GM18498 (cell line): Measurements from ENCODE around the gene KCNJ6.
"Not testable (repeated sequence)": the region's sequence is repeated elsewhere in the genome, so short reads cannot be mapped to it uniquely, and the experiment has no call there.

Experiments
- ATAC-seq: cut with Tn5 transposase; IDR thresholded peaks from one replicate; pipeline ENCODE4 v1.9.1; 2021; ENCODE audit warnings: mild to moderate bottlenecking, moderate library complexity; ENCODE audit not compliant: unreplicated experiment

Gene KCNJ6

DNA sequence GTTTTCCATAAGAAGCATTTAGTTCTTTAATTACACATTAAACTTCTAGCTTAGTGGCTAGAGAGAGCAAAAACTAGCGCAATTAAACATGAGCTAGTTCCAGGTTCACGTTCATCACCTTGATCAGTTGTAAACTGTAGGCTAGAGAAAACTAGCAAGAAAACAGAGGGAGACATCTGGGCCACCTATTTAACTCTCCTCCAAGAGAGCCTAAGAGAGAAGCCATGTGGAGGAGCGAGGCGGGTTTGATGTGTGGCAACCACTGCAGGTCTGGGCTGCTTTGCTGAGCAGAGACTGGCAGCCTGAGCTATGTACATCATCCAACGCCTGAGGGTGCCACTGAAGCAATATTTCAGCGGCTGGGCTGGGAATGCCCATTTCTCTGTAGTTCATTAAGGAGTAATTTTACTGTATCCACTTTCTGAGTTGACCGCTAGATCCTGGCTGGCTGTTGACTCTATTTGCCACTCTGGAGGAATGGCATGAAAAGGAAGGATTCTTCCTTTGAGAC is 296.7 kb downstream of the KCNJ6 start:
- no peak for ATAC-seq

- no peak for ATAC-seq
These were observed 298.2 kb downstream of the KCNJ6 start for GRCh38 chr21:37618081-37618480.

DNA sequence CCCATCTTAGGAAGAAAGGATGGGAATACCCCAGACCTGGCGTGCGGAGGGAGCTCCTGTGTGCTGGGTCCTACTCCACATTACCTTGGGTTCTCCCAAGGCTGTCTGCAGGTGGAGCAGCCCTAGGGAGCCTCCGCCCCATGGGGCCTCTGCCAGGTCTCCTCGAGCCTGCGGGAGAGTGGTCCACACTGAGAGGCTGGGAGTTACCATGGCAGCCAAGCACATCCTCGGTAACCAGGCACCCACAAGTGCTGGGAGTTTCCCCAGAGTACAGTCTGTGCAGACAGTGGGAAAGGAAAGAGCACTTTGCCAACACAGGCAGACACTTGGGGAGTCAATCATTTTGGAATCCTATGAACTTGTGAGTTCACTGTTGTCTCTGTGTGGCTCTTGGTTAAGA is 300.3 kb downstream of the KCNJ6 start:
- ATAC-seq = no peak

GRCh38 chr21:37614351-37614875 is 301.8 kb downstream of the KCNJ6 start:
- ATAC-seq = no peak

DNA sequence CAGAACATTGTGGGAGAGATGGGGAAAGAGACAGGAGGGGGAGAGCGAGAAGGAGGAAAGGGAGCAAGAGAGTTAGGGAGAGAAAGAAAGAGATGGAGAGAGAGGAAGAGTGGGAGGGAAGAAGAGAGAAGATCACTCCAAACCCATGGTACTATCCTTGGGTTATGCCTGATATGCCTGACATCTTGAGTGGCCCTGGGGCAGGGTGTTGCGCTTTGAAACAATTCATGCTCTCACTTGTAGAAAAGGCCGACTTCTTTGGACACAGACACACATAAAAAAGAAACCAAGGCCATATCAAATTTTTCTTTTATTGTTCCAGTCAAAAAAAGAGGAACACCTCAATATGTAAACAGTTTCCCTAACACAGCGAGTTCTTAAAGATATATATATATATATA is 309.2 kb downstream of the KCNJ6 start:
- no peak for ATAC-seq

DNA sequence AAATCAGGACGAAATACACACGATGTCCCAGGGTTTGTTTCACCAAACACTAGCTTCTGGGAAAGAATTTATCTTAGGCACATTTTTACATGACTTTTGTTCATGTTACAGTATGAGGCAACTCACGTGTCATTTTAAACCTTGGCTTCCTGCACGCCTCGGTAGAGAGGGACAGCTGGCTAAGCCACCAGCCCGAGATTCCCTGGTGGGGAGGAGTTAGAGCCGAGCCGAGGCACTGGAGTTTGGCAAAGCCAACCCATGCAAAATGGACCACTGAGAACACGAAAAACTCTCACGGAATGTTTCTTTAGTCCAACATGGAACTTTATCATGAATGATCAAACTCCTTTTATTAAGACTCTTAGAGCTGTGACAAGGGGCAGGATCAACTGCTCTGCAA is 309.7 kb downstream of the KCNJ6 start:
- no peak for ATAC-seq

DNA sequence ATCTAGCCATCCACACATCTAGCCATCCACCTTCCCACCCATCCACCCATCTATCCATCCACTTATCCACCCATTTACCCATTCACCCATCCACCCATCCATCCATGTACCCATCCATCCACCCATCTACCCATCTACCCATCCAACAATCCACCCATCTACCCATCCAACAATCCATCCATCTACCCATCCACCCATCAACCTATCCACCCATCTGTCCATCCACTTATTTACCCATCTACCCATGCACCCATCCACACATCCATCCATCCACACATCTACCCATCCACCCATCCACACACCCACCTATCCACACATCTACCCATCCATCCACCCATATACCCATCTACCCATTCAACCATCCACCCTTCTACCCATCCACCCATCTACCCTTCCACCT is 311.3 kb downstream of the KCNJ6 start:
- no peak for ATAC-seq

- no peak for ATAC-seq
These were observed 313.1 kb downstream of the KCNJ6 start for GRCh38 chr21:37603129-37603528.

DNA sequence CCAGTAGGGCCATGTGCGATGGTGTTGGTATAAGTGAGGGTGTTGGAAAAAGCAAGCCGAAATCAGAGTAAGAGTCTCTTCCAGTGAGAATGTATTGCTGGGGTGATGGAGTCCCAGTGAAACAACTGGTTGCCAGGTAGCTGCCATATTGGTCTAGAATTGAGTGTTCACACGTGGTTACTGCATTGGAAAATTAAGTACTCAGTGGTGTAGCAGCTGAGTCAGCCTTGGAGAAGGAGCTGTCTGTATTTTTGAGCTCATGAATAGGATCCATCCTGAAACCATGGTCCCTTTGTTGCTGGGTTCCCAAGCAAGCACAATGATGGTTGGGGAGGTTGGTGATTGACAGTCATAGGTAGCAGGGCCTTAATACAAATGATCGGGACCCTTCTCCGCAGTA is 314.3 kb downstream of the KCNJ6 start:
- ATAC-seq = no peak

GRCh38 chr21:37601027-37601426 is 315.2 kb downstream of the KCNJ6 start:
- ATAC-seq = no peak

GRCh38 chr21:37595944-37596343 is 320.3 kb downstream of the KCNJ6 start:
- ATAC-seq = no peak

- no peak for ATAC-seq
These were observed 321.7 kb downstream of the KCNJ6 start for GRCh38 chr21:37594472-37594951.

DNA sequence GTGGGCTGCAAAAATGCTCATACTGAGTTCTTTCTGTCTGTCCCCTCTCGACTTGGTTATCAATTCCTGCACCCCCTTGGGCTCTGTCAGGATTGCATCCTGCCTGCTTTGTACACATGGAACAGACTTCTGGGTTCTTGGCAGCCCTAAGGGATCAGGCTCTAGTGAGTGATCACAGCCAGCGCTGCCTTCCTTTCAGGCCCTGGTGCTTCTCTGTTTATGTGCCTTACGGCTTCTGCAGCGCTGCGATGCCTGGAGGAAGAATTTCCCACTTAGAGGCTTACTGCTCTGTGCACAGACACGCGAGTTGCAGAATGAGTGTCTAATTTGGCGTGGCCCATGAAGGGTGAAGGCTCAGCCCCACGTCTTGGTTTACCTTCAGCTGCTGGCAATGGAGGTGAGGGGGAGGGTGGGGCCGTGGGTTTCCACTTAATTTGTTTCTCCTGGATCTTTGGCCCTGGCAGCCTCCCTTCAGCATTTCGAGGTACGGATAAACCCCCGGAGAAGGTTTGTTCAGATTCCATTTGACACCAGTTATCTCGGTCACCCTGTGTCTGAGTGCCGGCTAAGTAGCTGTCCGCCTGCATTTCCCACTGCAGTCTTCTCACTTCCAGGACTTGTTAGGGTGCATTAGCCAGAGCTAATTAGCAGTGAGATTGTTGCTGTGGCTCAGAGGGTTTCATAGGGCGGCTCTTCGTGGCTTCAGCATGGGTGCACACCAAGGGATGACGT is 322.4 kb downstream of the KCNJ6 start:
- ATAC-seq = no peak

- no peak for ATAC-seq
These were observed 323.2 kb downstream of the KCNJ6 start for GRCh38 chr21:37593015-37593414.

DNA sequence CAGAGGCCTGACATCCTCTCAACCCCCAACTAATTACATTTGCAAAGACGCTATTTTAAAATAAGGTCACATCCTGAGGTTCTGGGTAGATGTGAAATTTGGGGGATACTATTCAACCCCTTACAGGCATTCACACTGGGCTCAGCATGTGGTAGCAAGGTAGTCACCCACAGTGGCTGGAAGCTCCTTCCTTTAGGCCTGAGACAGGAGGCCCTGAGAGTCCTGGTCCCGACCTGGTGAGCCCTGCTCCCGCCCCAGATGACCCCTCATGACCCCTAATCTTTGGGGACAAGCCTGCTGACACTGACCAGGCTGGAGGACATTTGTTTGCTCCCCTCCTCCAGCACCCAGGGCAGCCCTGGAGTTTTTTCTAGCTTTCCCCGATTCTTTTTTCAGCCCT is 323.8 kb downstream of the KCNJ6 start:
- no peak for ATAC-seq

DNA sequence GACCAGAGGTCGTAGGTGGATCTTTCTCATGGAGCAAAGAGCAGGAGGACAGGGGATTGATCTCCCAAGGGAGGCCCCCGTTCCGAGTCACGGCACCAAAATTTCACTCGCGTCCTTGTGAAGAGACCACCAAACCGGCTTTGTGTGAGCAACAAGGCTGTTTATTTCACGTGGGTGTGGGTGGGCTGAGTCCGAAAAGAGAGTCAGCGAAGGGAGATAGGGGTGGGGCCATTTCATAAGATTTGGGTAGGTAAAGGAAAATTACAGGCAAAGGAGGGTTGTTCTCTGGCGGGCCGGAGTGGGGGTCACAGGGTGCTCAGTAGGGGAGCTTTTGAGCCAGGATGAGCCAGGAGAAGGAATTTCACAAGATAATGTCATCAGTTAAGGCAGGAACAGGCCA is 324.3 kb downstream of the KCNJ6 start:
- not testable (repeated sequence) for ATAC-seq

GRCh38 chr21:37590836-37591235 is 325.4 kb downstream of the KCNJ6 start:
- ATAC-seq = not testable (repeated sequence)

DNA sequence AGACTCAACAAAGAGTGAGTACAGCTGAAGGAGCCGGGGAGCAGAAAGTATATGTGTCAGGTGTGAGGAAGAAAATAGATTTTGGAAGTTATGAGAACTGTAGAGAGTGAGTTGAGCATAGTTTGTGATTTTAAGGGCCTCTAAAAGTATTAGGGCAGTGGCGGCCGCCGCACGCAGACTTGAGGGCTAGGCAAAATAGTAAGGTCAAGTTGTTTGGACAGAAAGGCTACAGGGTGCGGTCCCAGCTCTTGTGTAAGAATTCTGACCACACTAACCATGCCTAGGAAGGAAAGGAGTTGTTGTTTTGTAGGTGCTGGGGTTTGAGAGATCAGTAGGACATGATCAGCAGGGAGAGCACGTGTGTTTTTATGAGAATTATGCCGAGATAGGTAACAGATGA is 327.6 kb downstream of the KCNJ6 start:
- not testable (repeated sequence) for ATAC-seq

DNA sequence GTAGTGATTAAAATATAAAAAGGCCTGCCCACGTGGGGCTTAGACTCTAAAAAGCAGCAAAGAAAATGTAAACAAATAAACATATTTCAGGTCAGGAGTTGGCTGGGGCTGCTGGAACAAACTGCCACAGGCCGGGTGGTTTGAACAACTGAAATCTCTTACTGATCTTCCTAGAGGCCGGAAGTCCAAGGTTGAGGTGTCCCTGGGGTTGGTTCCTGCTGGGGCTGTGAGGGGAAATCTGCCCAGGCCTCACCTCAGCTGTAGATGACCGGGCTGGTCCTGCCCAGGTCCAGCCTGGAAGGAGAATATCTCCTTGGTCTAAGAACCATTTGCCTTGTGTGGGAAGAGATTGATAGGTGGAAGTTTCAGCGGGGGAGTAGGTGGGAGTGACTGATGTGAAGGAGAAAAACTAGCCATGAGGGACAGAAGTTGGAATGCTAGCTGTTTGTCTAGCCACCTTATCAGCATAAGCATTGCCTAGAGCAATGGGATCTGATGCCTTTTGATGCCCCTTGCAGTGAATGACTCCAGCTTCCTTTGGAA is 328.6 kb downstream of the KCNJ6 start:
- ATAC-seq = no peak

- no peak for ATAC-seq
These were observed 329.1 kb downstream of the KCNJ6 start for GRCh38 chr21:37587203-37587602.

DNA sequence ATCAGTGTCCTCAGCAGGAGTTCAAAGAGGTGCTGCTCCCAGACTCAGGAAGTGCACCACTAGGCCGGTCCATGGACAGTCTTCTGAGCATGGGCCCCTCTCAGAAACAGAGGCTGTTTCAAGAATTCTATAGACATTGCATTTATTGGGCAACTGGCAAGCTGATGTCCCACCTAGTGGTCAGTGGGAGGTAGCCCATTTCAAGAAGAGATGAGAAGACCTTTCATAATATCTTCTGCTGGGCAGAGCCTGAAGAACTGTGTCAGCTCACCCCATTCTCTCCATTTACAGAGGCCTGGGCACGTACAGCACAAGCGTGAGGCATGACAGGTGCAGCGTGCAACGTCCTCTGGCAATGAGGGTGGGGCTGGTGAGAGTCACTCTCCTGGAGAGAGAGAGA is 333.7 kb downstream of the KCNJ6 start:
- ATAC-seq = no peak

DNA sequence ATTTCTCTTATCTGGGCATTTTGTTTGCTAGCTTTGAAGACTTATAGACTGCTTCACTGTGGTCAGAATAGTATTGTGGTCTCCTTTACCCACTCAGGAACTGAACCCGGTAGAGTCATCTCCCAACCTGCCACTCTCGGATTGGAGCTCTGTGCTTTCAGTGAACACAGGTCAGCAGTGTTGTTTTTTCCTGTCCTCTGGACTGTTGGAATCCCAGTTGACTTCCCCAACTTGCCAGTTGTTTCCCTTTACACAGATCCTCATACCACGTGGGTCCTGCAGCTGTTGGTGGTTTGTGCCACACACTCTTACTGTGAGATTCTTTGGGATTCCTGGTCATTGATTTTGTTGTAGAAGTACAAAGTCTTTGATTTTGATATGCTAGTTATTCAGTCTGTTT is 335.6 kb downstream of the KCNJ6 start:
- no peak for ATAC-seq
